Pericardium fibroblast (primary cell): ENCODE data around the gene RIPOR2. TPM values are rescaled to one million over a fixed set of nuclear protein-coding genes. Genes with fewer than 3 reads are reported as not detected.

ENCODE experiments used
- total RNA-seq: library from RNA; depleted of rRNA; stranded (reverse); fragments of >200 nt; gene quantifications from 2 replicates; pipeline ENCODE4 v1.2.3, GENCODE V29; 2015

Gene RIPOR2
- total RNA-seq: 4.0 and 35.2 TPM in 2 replicates

GRCh38 chr6:24935366-24936152 lies at the start of gene RIPOR2:
Gene RIPOR2, minus strand, starts transcription at chr6:24935960. Its CDS starts 62 bp downstream, at chr6:24935898.

GRCh38 chr6:24798740-24799540 lies 136.8 kb downstream of the RIPOR2 start, which contains the start of gene ARMH2:
Gene ARMH2, minus strand, starts transcription at chr6:24798917. Its CDS starts 60 bp downstream, at chr6:24798857.

GRCh38 chr6:24774696-24775519 lies 160.9 kb downstream of the RIPOR2 start, which contains the start of gene GMNN:
Gene GMNN, plus strand, starts transcription at chr6:24774937. Its CDS starts 2,310 bp downstream, at chr6:24777247.

Other genes with a start within 250 kb of the RIPOR2 start
- 76.6 and 79.4 TPM in 2 replicates for gene C6orf62, start 216.8 kb downstream of the RIPOR2 start, total RNA-seq
- gene GMNN, start 161.0 kb downstream of the RIPOR2 start, total RNA-seq: 9.2 and 15.8 TPM in 2 replicates
- not detected in 2 replicates for gene ARMH2, start 137.0 kb downstream of the RIPOR2 start, total RNA-seq